HG03064 (cell line): ENCODE results near the gene GPR176.

ENCODE experiments used
- ATAC-seq: cut with Tn5 transposase; IDR thresholded peaks from one replicate; pipeline ENCODE4 v1.9.1; 2021; ENCODE audit warnings: low read depth; ENCODE audit not compliant: unreplicated experiment

The GPR176 gene

GRCh38 chr15:39860200-39860599 lies 59.9 kb downstream of the GPR176 start:
- ATAC-seq = no peak

GRCh38 chr15:39859636-39860035 lies 60.4 kb downstream of the GPR176 start:
- no peak for ATAC-seq

GRCh38 chr15:39857132-39857531 lies 62.9 kb downstream of the GPR176 start:
- no peak for ATAC-seq

GRCh38 chr15:39856357-39856756 lies 63.7 kb downstream of the GPR176 start:
- no peak for ATAC-seq

GRCh38 chr15:39855400-39855799 lies 64.7 kb downstream of the GPR176 start:
- no peak for ATAC-seq

- ATAC-seq = no peak
Observed at GRCh38 chr15:39854161-39854560, 65.9 kb downstream of the GPR176 start.

GRCh38 chr15:39852250-39852649 lies 67.8 kb downstream of the GPR176 start:
- no peak for ATAC-seq

- ATAC-seq = no peak
Observed at GRCh38 chr15:39851500-39852092, 68.5 kb downstream of the GPR176 start.

GRCh38 chr15:39850436-39850835 lies 69.6 kb downstream of the GPR176 start:
- no peak for ATAC-seq

GRCh38 chr15:39846108-39846507 lies 74.0 kb downstream of the GPR176 start:
- no peak for ATAC-seq

- no peak for ATAC-seq
Observed at GRCh38 chr15:39845582-39845981, 74.5 kb downstream of the GPR176 start.

- no peak for ATAC-seq
Observed at GRCh38 chr15:39843565-39843964, 76.5 kb downstream of the GPR176 start.

GRCh38 chr15:39837454-39837853 lies 82.6 kb downstream of the GPR176 start:
- no peak for ATAC-seq

GRCh38 chr15:39835550-39835949 lies 84.5 kb downstream of the GPR176 start:
- ATAC-seq = no peak

- ATAC-seq = no peak
Observed at GRCh38 chr15:39834256-39834655, 85.8 kb downstream of the GPR176 start.

GRCh38 chr15:39833515-39833981 lies 86.5 kb downstream of the GPR176 start:
- ATAC-seq = no peak

GRCh38 chr15:39830166-39830565 lies 89.9 kb downstream of the GPR176 start:
- ATAC-seq = no peak

- no peak for ATAC-seq
Observed at GRCh38 chr15:39828374-39828931, 91.6 kb downstream of the GPR176 start.

- ATAC-seq = no peak
Observed at GRCh38 chr15:39826975-39827374, 93.1 kb downstream of the GPR176 start.

GRCh38 chr15:39823634-39824033 lies 96.4 kb downstream of the GPR176 start:
- ATAC-seq = no peak

GRCh38 chr15:39820050-39820602 lies 99.9 kb downstream of the GPR176 start:
- no peak for ATAC-seq

GRCh38 chr15:39819533-39819932 lies 100.5 kb downstream of the GPR176 start:
- ATAC-seq = no peak
